ENCODE results near the gene THAP7.

DNA sequence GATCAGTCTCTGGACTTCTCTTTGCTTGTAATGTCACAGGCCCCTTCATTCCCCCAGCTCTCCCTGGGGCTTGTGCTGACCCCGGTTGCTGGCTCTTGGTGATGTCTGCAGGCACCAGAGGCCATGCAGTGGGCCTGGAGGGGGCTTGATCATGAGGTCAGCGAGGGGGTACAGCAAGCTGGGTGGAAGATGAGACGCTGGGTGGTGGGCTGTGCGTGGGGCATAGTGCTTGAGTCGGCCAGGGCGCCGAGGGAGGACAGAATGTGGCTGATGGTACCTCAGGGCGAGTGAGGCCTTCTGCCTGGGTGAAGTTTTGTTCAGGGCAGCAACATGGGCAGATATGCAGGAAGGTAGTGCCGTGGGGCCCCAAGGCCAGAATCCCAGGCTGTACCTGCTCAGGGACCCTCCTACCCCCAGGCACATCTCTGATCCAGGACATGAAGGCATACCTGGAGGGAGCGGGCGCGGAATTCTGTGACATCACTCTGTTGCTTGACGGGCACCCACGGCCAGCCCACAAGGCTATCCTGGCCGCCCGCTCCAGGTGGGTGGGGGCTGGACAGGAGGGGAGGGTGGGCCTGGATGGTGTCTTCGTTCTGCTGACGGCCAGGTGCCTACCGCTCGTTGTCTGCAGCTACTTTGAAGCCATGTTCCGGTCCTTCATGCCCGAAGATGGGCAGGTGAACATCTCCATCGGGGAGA, 6.4 kb downstream of the THAP7 start:
- TF ChIP-seq, protein P1, sequence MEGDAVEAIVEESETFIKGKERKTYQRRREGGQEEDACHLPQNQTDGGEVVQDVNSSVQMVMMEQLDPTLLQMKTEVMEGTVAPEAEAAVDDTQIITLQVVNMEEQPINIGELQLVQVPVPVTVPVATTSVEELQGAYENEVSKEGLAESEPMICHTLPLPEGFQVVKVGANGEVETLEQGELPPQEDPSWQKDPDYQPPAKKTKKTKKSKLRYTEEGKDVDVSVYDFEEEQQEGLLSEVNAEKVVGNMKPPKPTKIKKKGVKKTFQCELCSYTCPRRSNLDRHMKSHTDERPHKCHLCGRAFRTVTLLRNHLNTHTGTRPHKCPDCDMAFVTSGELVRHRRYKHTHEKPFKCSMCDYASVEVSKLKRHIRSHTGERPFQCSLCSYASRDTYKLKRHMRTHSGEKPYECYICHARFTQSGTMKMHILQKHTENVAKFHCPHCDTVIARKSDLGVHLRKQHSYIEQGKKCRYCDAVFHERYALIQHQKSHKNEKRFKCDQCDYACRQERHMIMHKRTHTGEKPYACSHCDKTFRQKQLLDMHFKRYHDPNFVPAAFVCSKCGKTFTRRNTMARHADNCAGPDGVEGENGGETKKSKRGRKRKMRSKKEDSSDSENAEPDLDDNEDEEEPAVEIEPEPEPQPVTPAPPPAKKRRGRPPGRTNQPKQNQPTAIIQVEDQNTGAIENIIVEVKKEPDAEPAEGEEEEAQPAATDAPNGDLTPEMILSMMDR (IDR thresholded peaks at IDR 0.05): no peak
- TF ChIP-seq POLR2A (IDR thresholded peaks at IDR 0.05): no peak
